Neural progenitor cell (in vitro differentiated cells): Measurements from ENCODE around the gene PCA3. TPM values are rescaled to one million over a fixed set of nuclear protein-coding genes. Genes with fewer than 3 reads are reported as not detected.

Experiments used
- DNase-seq: peaks from one replicate; pipeline ENCODE4 v3.0.0-alpha.2; 2016; ENCODE audit warnings: low spot score
- H2AFZ ChIP-seq: fragments of 200-600 bp; sonication (generic); replicated peaks from 2 replicates; pipeline ENCODE4 v1.6.1; 2016; ENCODE audit warnings: antibody characterized with exemption
- H3F3A ChIP-seq: fragments of 200-600 bp; sonication (generic); 2 replicates; pipeline ENCODE4 v1.6.1; 2016; ENCODE audit warnings: antibody characterized with exemption, low read depth
- H3K27ac ChIP-seq: fragments of 200-600 bp; sonication (generic); 2 replicates; pipeline ENCODE4 v1.5.1; 2016; ENCODE audit warnings: mild to moderate bottlenecking
- H3K27me3 ChIP-seq: fragments of 200-600 bp; sonication (generic); 2 replicates; pipeline ENCODE4 v1.6.1; 2016; ENCODE audit warnings: mild to moderate bottlenecking, moderate library complexity
- H3K36me3 ChIP-seq: fragments of 200-600 bp; sonication (generic); 2 replicates; pipeline ENCODE4 v1.5.1; 2016
- H3K4me1 ChIP-seq: fragments of 200-600 bp; sonication (generic); 2 replicates; pipeline ENCODE4 v1.6.1; 2016; ENCODE audit warnings: mixed run types
- H3K4me2 ChIP-seq: fragments of 200-600 bp; sonication (generic); 2 replicates; pipeline ENCODE4 v1.6.1; 2016
- H3K4me3 ChIP-seq: fragments of 200-600 bp; sonication (generic); 2 replicates; pipeline ENCODE4 v1.5.1; 2016
- H3K79me2 ChIP-seq: fragments of 200-600 bp; sonication (generic); 2 replicates; pipeline ENCODE4 v1.6.1; 2016; ENCODE audit warnings: low read depth
- H3K9ac ChIP-seq: fragments of 200-600 bp; sonication (generic); 2 replicates; pipeline ENCODE4 v1.6.1; 2016
- H3K9me3 ChIP-seq: fragments of 200-600 bp; sonication (generic); 2 replicates; pipeline ENCODE4 v1.5.1; 2016; ENCODE audit warnings: low read depth
- H4K20me1 ChIP-seq: fragments of 200-600 bp; sonication (generic); 2 replicates; pipeline ENCODE4 v1.6.1; 2016; ENCODE audit warnings: low read depth
- H3K27ac Mint-ChIP-seq: 3 replicates; pipeline ENCODE4 v1.8.0; 2021; ENCODE audit warnings: mixed read lengths
- H3K27me3 Mint-ChIP-seq: 2 replicates; pipeline ENCODE4 v1.8.0; 2022; ENCODE audit warnings: low read depth, mild to moderate bottlenecking, inconsistent platforms, moderate library complexity, mixed read lengths; ENCODE audit not compliant: insufficient read depth
- H3K36me3 Mint-ChIP-seq: 3 replicates; pipeline ENCODE4 v1.8.0; 2021; ENCODE audit warnings: mixed read lengths
- H3K4me1 Mint-ChIP-seq: 3 replicates; pipeline ENCODE4 v1.8.0; 2021; ENCODE audit warnings: mixed read lengths
- H3K4me3 Mint-ChIP-seq: 3 replicates; pipeline ENCODE4 v1.8.0; 2021; ENCODE audit warnings: mild to moderate bottlenecking, moderate library complexity, mixed read lengths
- H3K9me3 Mint-ChIP-seq: 3 replicates; pipeline ENCODE4 v1.8.0; 2020; ENCODE audit warnings: mixed read lengths
- EZH2 ChIP-seq: fragments of 200-600 bp; sonication (generic); IDR thresholded peaks from 2 replicates; pipeline ENCODE4 v1.6.1; 2017; ENCODE audit warnings: antibody characterized with exemption, mild to moderate bottlenecking, moderate library complexity
- EZH2phosphoT487 ChIP-seq: fragments of 200-600 bp; sonication (generic); IDR thresholded peaks from 2 replicates; pipeline ENCODE4 v1.6.1; 2017; ENCODE audit warnings: antibody characterized with exemption
- total RNA-seq: library from RNA; depleted of rRNA; stranded (reverse); fragments of >200 nt; gene quantifications from 2 replicates; pipeline ENCODE4 v1.2.3, GENCODE V29; 2015; ENCODE audit warnings: low replicate concordance
- TF ChIP-seq, protein P1 (sequence below): fragments of 200-600 bp; sonication (generic); IDR thresholded peaks from 2 replicates; pipeline ENCODE4 v1.5.1; 2017; ENCODE audit warnings: antibody characterized with exemption, mild to moderate bottlenecking

PCA3 gene
- total RNA-seq, 1 donor from 2014 or later: 0.30 TPM

DNA sequence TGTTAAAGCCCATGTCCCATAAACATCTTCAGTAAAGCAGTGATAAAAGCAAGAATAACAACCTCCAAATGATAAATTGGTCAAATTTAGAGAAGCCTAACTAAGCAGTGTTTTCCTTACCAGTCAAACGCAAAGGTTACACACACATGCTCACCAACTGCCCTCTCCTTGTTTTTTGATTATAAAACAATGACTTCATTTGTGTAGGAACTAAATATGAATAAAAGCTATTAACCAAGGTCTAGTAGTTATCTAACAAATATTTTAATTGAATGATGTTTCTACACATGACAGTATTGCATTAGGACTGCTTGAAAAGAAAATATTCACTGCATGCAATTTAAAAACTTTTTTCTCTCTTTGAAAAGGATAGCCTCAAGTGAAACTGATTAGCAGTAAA, 36.7 kb downstream of the PCA3 start:
- Histone ChIP-seq H3F3A (no peaks in the 10 kb centered on the region), H3K4me2 (no peak overlapping the region), H3K4me1 (no peaks in the 10 kb centered on the region), H3K4me3 (no peak overlapping the region), H3K9ac (no peak overlapping the region), H3K79me2 (no peaks in the 10 kb centered on the region), H4K20me1 (no peaks in the 10 kb centered on the region), H3K36me3 (no peaks in the 10 kb centered on the region), H3K9me3 (no peaks in the 10 kb centered on the region), H2AFZ (no peak overlapping the region), H3K27ac (no peak overlapping the region), H3K27me3 (no peaks in the 10 kb centered on the region)
- no peak for DNase-seq
- Mint-ChIP-seq H3K9me3 (no peaks in the 10 kb centered on the region), H3K36me3 (no peaks in the 10 kb centered on the region), H3K27ac (no peak overlapping the region), H3K4me3 (no peak overlapping the region), H3K27me3 (peaks cover 8% of the 10 kb centered on the region), H3K4me1 (peaks cover 11% of the 10 kb centered on the region)
- no peak for TF ChIP-seq EZH2phosphoT487
- TF ChIP-seq, protein P1, sequence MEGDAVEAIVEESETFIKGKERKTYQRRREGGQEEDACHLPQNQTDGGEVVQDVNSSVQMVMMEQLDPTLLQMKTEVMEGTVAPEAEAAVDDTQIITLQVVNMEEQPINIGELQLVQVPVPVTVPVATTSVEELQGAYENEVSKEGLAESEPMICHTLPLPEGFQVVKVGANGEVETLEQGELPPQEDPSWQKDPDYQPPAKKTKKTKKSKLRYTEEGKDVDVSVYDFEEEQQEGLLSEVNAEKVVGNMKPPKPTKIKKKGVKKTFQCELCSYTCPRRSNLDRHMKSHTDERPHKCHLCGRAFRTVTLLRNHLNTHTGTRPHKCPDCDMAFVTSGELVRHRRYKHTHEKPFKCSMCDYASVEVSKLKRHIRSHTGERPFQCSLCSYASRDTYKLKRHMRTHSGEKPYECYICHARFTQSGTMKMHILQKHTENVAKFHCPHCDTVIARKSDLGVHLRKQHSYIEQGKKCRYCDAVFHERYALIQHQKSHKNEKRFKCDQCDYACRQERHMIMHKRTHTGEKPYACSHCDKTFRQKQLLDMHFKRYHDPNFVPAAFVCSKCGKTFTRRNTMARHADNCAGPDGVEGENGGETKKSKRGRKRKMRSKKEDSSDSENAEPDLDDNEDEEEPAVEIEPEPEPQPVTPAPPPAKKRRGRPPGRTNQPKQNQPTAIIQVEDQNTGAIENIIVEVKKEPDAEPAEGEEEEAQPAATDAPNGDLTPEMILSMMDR: no peak
- TF ChIP-seq EZH2: no peak

DNA sequence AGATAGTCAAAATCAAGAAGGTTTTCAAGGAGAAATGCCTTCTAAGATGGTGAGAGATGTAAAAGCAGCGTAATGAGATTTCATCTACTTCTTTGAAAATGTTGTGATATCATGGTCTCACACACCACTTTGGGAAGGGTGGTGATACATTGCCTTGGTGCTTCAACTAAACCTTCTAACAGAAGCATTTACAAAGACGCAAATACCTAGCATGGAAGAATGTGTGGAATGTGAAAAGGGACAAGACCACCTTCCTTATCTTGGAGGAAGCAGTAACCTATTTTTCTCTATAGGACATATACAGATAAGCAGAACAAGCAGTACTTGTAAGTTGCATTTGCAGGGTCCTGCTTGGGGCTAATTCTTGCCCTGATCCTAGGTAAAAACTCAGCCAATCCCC, 38.8 kb downstream of the PCA3 start:
- Histone ChIP-seq H3K4me2 (no peak overlapping the region), H3K27me3 (no peaks in the 10 kb centered on the region), H4K20me1 (no peaks in the 10 kb centered on the region), H3F3A (no peaks in the 10 kb centered on the region), H3K27ac (no peak overlapping the region), H3K36me3 (no peaks in the 10 kb centered on the region), H3K4me1 (no peaks in the 10 kb centered on the region), H3K9ac (no peak overlapping the region), H3K4me3 (no peak overlapping the region), H3K79me2 (no peaks in the 10 kb centered on the region), H3K9me3 (no peaks in the 10 kb centered on the region), H2AFZ (no peak overlapping the region)
- no peaks in the 10 kb centered on the region for H3K9me3 Mint-ChIP-seq
- no peak overlapping the region for H3K4me3 Mint-ChIP-seq
- no peak overlapping the region for H3K27ac Mint-ChIP-seq
- DNase-seq: no peak
- H3K27me3 Mint-ChIP-seq: peaks cover 6% of the 10 kb centered on the region
- H3K4me1 Mint-ChIP-seq: peaks cover 8% of the 10 kb centered on the region
- no peaks in the 10 kb centered on the region for H3K36me3 Mint-ChIP-seq
- TF ChIP-seq EZH2phosphoT487 (no peak), EZH2 (no peak)
- TF ChIP-seq, protein P1: no peak

GRCh38 chr9:76803762-76804161, 39.5 kb downstream of the PCA3 start:
- Histone ChIP-seq H3K9ac (no peak overlapping the region), H3F3A (no peaks in the 10 kb centered on the region), H3K36me3 (no peaks in the 10 kb centered on the region), H3K27ac (no peak overlapping the region), H3K27me3 (no peaks in the 10 kb centered on the region), H2AFZ (no peak overlapping the region), H3K4me3 (no peak overlapping the region), H3K4me2 (no peak overlapping the region), H3K79me2 (no peaks in the 10 kb centered on the region), H3K4me1 (no peaks in the 10 kb centered on the region), H3K9me3 (no peaks in the 10 kb centered on the region), H4K20me1 (no peaks in the 10 kb centered on the region)
- Mint-ChIP-seq H3K4me1 (peaks cover 4% of the 10 kb centered on the region), H3K4me3 (no peak overlapping the region), H3K27ac (no peak overlapping the region), H3K9me3 (no peaks in the 10 kb centered on the region), H3K36me3 (no peaks in the 10 kb centered on the region), H3K27me3 (peaks cover 6% of the 10 kb centered on the region)
- no peak for DNase-seq
- TF ChIP-seq, protein P1: no peak
- TF ChIP-seq EZH2phosphoT487: no peak
- no peak for TF ChIP-seq EZH2
